B cell (primary cell): Measurements from ENCODE around the gene TSPAN33. TPM values are rescaled to one million over a fixed set of nuclear protein-coding genes. Genes with fewer than 3 reads are reported as not detected.
A peak's percentile ranks its signal among the peaks of the same experiment; 100 is the strongest.
"Not testable (repeated sequence)": the region's sequence is repeated elsewhere in the genome, so short reads cannot be mapped to it uniquely, and the experiment has no call there.

Source experiments
- ATAC-seq: fragments of 200-7000 bp; cut with Tn5 transposase; one replicate; pipeline ENCODE4 v1.10.0; 2021; ENCODE audit warnings: low read depth, mild to moderate bottlenecking, moderate number of reproducible peaks, moderate library complexity
- CTCF ChIA-PET: fragments of 350-600 bp; sonication (Branson Sonifier 250); formaldehyde crosslinking; loops from one replicate; lab custom pipeline; 2021; ENCODE audit warnings: antibody characterized with exemption, inconsistent platforms; lab: Charles Lee
- POLR2A ChIA-PET: fragments of 350-600 bp; sonication (Branson Sonifier 250); formaldehyde crosslinking; loops from one replicate; lab custom pipeline; 2021; ENCODE audit warnings: antibody characterized with exemption; lab: Charles Lee
- DNase-seq: peaks from one replicate; pipeline ENCODE4 v3.0.0; 2013
- H2AFZ ChIP-seq: 2 replicates; pipeline ENCODE4 v1.6.1; 2012; ENCODE audit warnings: mild to moderate bottlenecking, low read depth, low read length; ENCODE audit not compliant: insufficient read depth, poor library complexity, severe bottlenecking
- H3K27ac ChIP-seq, 2 donors: 1 replicate in 1 of 2; 2 replicates in 1 of 2; pipeline ENCODE4 v1.5.1; 2012 to 2013; ENCODE audit warnings: low read length in 2 of 2, mild to moderate bottlenecking in 2 of 2, moderate library complexity in 1 of 2
- H3K27me3 ChIP-seq, 4 experiments: fragments of 200-600 bp in 1 of 4; sonication (generic) in 1 of 4; replicated peaks in 1 of 4; 1 replicate in 2 of 4; 2 replicates in 2 of 4; pipeline versions ENCODE4 v1.6.1 to v1.7.0; 2013 to 2016; ENCODE audit warnings: low read length in 3 of 4, mild to moderate bottlenecking in 2 of 4, mixed read lengths in 1 of 4, moderate library complexity in 1 of 4; ENCODE audit not compliant: insufficient read depth in 4 of 4, control insufficient read depth in 3 of 4; ENCODE audit errors: control extremely low read depth in 1 of 4
- H3K36me3 ChIP-seq, 2 experiments: replicated peaks in 1 of 2; 1 replicate in 1 of 2; 2 replicates in 1 of 2; pipeline versions ENCODE4 v1.6.1 to v1.7.1; 2013; ENCODE audit warnings: low read length in 1 of 2; ENCODE audit not compliant: insufficient read depth in 2 of 2, control insufficient read depth in 1 of 2; ENCODE audit errors: control extremely low read depth in 1 of 2, extremely low read depth in 1 of 2
- H3K4me1 ChIP-seq, 2 donors: fragments of 200-600 bp in 1 of 2; sonication (generic) in 1 of 2; 1 replicate in 1 of 2; 2 replicates in 1 of 2; pipeline versions ENCODE4 v1.5.1 to v1.6.1; 2013 to 2017; ENCODE audit warnings: low read length in 2 of 2; ENCODE audit not compliant: control insufficient read depth in 2 of 2, insufficient read depth in 2 of 2
- H3K4me2 ChIP-seq: replicated peaks from 2 replicates; pipeline ENCODE3; 2012; ENCODE audit warnings: mild to moderate bottlenecking, low read depth, low read length; ENCODE audit not compliant: poor library complexity, severe bottlenecking
- H3K4me3 ChIP-seq, 5 experiments: fragments of 200-600 bp in 1 of 5; sonication (generic) in 1 of 5; 1 replicate in 3 of 5; 2 replicates in 2 of 5; pipeline versions ENCODE4 v1.5.1 to v1.7.0; 2011 to 2016; ENCODE audit warnings: low read length in 4 of 5, mild to moderate bottlenecking in 4 of 5, low read depth in 2 of 5, control low read depth in 1 of 5, moderate library complexity in 1 of 5; ENCODE audit not compliant: insufficient read depth in 1 of 5; ENCODE audit errors: control extremely low read depth in 1 of 5, extremely low read depth in 1 of 5
- H3K79me2 ChIP-seq: fragments of 200-600 bp; sonication (generic); one replicate; pipeline ENCODE4 v1.6.0; 2016; ENCODE audit warnings: low read length; ENCODE audit not compliant: control insufficient read depth, insufficient read depth
- H3K9ac ChIP-seq: fragments of 200-600 bp; sonication (generic); 2 replicates; pipeline ENCODE4 v1.6.1; 2017; ENCODE audit warnings: mild to moderate bottlenecking, low read length, moderate library complexity
- H3K9me3 ChIP-seq, 3 donors: one replicate each; pipeline versions ENCODE4 v1.6.1 to v1.7.1; 2013; ENCODE audit warnings: low read length in 2 of 3; ENCODE audit not compliant: control insufficient read depth in 2 of 3, insufficient read depth in 1 of 3; ENCODE audit errors: control extremely low read depth in 1 of 3
- H4K20me1 ChIP-seq: 2 replicates; pipeline ENCODE4 v1.6.0; 2012; ENCODE audit warnings: mild to moderate bottlenecking, low read length; ENCODE audit not compliant: insufficient read depth, control insufficient read depth, poor library complexity, severe bottlenecking
- H3K27ac Mint-ChIP-seq: one replicate; pipeline ENCODE4 v1.8.0; 2021; ENCODE audit warnings: mixed read lengths
- H3K27me3 Mint-ChIP-seq: one replicate; pipeline ENCODE4 v1.8.0; 2021; ENCODE audit warnings: mixed read lengths
- H3K4me1 Mint-ChIP-seq: one replicate; pipeline ENCODE4 v1.8.0; 2021; ENCODE audit warnings: mixed read lengths
- H3K4me3 Mint-ChIP-seq: one replicate; pipeline ENCODE4 v1.8.0; 2021; ENCODE audit warnings: mixed read lengths
- H3K9me3 Mint-ChIP-seq: one replicate; pipeline ENCODE4 v1.8.0; 2022; ENCODE audit warnings: mixed read lengths; ENCODE audit not compliant: insufficient read depth
- CTCF ChIP-seq: fragments of 200-600 bp; IDR thresholded peaks from one replicate; pipeline ENCODE4 v1.8.0; 2022; ENCODE audit warnings: antibody characterized with exemption, mild to moderate bottlenecking
- EZH2 ChIP-seq: IDR thresholded peaks from 2 replicates; pipeline ENCODE4 v1.6.1; 2012; ENCODE audit warnings: borderline replicate concordance, low read depth, mild to moderate bottlenecking, moderate library complexity, low read length; ENCODE audit not compliant: insufficient read depth, poor library complexity, severe bottlenecking
- WGBS: methylation state at CpG from one replicate; pipeline ENCODE4 v1.1.5; 2013; ENCODE audit warnings: missing lambda C conversion rate; ENCODE audit not compliant: insufficient coverage; 5-methylcytosine and 5-hydroxymethylcytosine counted together
- intact Hi-C: fragments of 100-400 bp; cut with micrococcal nuclease; formaldehyde crosslinking; loops from one replicate; pipeline ENCODE4 v1.10.0; 2022
- polyA plus RNA-seq: library from polyadenylated mRNA; depleted of rRNA; stranded (reverse); fragments of >200 nt; gene quantifications from 2 replicates; pipeline ENCODE4 v1.2.3, GENCODE V29; 2012
- total RNA-seq, 2 donors: library from RNA; stranded (reverse); fragments of 120-200 nt in 1 of 2; gene quantifications; 1 replicate in 1 of 2; 2 replicates in 1 of 2; pipeline versions ENCODE4 v1.2.3 to v1.2.4, GENCODE V29; 2013 to 2022

Gene TSPAN33
- total and polyA plus RNA-seq, 2 donors (not counting 1 experiment from before 2014, with no cell fraction given) = 111 TPM

- Mint-ChIP-seq H3K4me1 (peaks cover 2% of the 10 kb centered on the region), H3K27ac (no peak overlapping the region)
- POLR2A ChIA-PET = interaction anchor here (0.6 kb wide), 1 partner anchor 535 kb away, joined by 3 read pairs; no protein-coding TSS in a partner anchor
Observed at GRCh38 chr7:129213828-129214227, 69.3 kb downstream of the TSPAN33 start.

GRCh38 chr7:129215691-129216090 lies 71.2 kb downstream of the TSPAN33 start:
- H3K9me3 ChIP-seq, H3K27ac ChIP-seq, H3K36me3 ChIP-seq, H3K4me1 ChIP-seq, H3K27me3 Mint-ChIP-seq, H3K79me2 ChIP-seq, H3K4me2 ChIP-seq, ATAC-seq, H3K4me1 Mint-ChIP-seq, H3K4me3 Mint-ChIP-seq, H2AFZ ChIP-seq, H3K9me3 Mint-ChIP-seq, H3K4me3 ChIP-seq, intact Hi-C loops, H3K9ac ChIP-seq, H3K27me3 ChIP-seq, H4K20me1 ChIP-seq, DNase-seq: not testable (repeated sequence)
- WGBS = 100% methylated on average over 6 of the region's 15 CpGs
- ChIA-PET CTCF (interaction anchor here (0.8 to 1.0 kb wide), 2 partner anchors 81 to 124 kb away, joined by 3 read pairs; no protein-coding TSS in a partner anchor), POLR2A (interaction anchor here (0.6 kb wide), 1 partner anchor 32 kb away, joined by 5 read pairs; no protein-coding TSS in a partner anchor)
- peak overlapping the region; percentile 24 for H3K27ac Mint-ChIP-seq

More at GRCh38 chr7:129213828-129214227, 69.3 kb downstream of the TSPAN33 start:
- H3K4me3 ChIP-seq = no peak overlapping the region
- peaks cover 0 to 7% (median 0%) of the 10 kb centered on the region in 3 donors for H3K9me3 ChIP-seq
- CTCF ChIA-PET = interaction anchor here (0.6 to 6.8 kb wide), 14 partner anchors 14 to 304 kb away, joined by 3 to 62 read pairs (median 3); partner anchors contain the start of gene KCP
- H3K36me3 ChIP-seq = no peaks in the 10 kb centered on the region
- 64% methylated on average over 15 of the region's 15 CpGs for WGBS
- ATAC-seq = no peak
- peaks cover 4% of the 10 kb centered on the region for H3K27me3 Mint-ChIP-seq
- H3K79me2 ChIP-seq = peaks cover 3% of the 10 kb centered on the region
- no peak overlapping the region for H3K4me3 Mint-ChIP-seq
- H3K4me2 ChIP-seq = no peak overlapping the region
- TF ChIP-seq EZH2 = no peak
- TF ChIP-seq CTCF = no peak
- no peak overlapping the region for H2AFZ ChIP-seq
- H3K9me3 Mint-ChIP-seq = no peaks in the 10 kb centered on the region
- no peak overlapping the region for H3K27ac ChIP-seq
- intact Hi-C loops = no loop called here
- H3K9ac ChIP-seq = no peak overlapping the region
- H3K27me3 ChIP-seq = no peaks in the 10 kb centered on the region
- DNase-seq = no peak
- no peaks in the 10 kb centered on the region for H4K20me1 ChIP-seq
- H3K4me1 ChIP-seq = peaks cover 0 to 7% of the 10 kb centered on the region in 2 donors

- CTCF ChIA-PET = interaction anchor here (0.8 to 8.5 kb wide), 4 partner anchors 56 to 124 kb away, joined by 3 to 265 read pairs (median 89); no protein-coding TSS in a partner anchor
- H3K27me3 ChIP-seq, H3K9me3 ChIP-seq, H3K4me1 ChIP-seq, H3K9ac ChIP-seq, H4K20me1 ChIP-seq, H3K4me3 Mint-ChIP-seq, H3K27me3 Mint-ChIP-seq, H3K4me3 ChIP-seq, H3K4me1 Mint-ChIP-seq, H3K9me3 Mint-ChIP-seq, H2AFZ ChIP-seq, H3K4me2 ChIP-seq, H3K36me3 ChIP-seq, H3K27ac Mint-ChIP-seq, H3K79me2 ChIP-seq, ATAC-seq, intact Hi-C loops, DNase-seq, H3K27ac ChIP-seq: not testable (repeated sequence)
- 97% methylated on average over 32 of the region's 34 CpGs for WGBS
- POLR2A ChIA-PET = interaction anchor here (0.6 kb wide), 1 partner anchor 33 kb away, joined by 5 read pairs; no protein-coding TSS in a partner anchor
Observed at GRCh38 chr7:129216101-129216715, 71.7 kb downstream of the TSPAN33 start.
